Mesenchymal stem cell (in vitro differentiated cells and primary cell): ENCODE results near the gene PAX5.

Source experiments
- DNase-seq: peaks from one replicate; pipeline ENCODE4 v3.0.0-alpha.2; 2013
- H2AFZ ChIP-seq: one replicate; pipeline ENCODE4 v1.6.1; 2013; ENCODE audit warnings: low read depth, mild to moderate bottlenecking, control low read depth, inconsistent platforms, low read length, moderate library complexity
- H2AK5ac ChIP-seq: 2 replicates; pipeline ENCODE4 v1.6.1; 2013; ENCODE audit warnings: low read length, moderate library complexity, mild to moderate bottlenecking, inconsistent platforms; ENCODE audit not compliant: severe bottlenecking
- H2BK120ac ChIP-seq: one replicate; pipeline ENCODE4 v1.6.1; 2013; ENCODE audit warnings: low read depth, mild to moderate bottlenecking, inconsistent platforms, low read length, moderate library complexity
- H2BK12ac ChIP-seq, 2 experiments: one replicate each; pipeline ENCODE4 v1.6.1; 2013; ENCODE audit warnings: inconsistent platforms in 2 of 2, low read length in 2 of 2, mild to moderate bottlenecking in 2 of 2, moderate library complexity in 2 of 2, control low read depth in 1 of 2
- H2BK15ac ChIP-seq: one replicate; pipeline ENCODE4 v1.6.1; 2013; ENCODE audit warnings: mild to moderate bottlenecking, low read depth, inconsistent platforms; ENCODE audit not compliant: poor library complexity, severe bottlenecking
- H2BK5ac ChIP-seq: 2 replicates; pipeline ENCODE4 v1.6.1; 2013; ENCODE audit warnings: low read depth, mild to moderate bottlenecking, low read length, control low read depth, inconsistent platforms; ENCODE audit not compliant: poor library complexity, severe bottlenecking
- H3K14ac ChIP-seq, 2 experiments: one replicate each; pipeline ENCODE4 v1.6.1; 2013; ENCODE audit warnings: inconsistent platforms in 2 of 2, low read length in 2 of 2, control low read depth in 1 of 2, mild to moderate bottlenecking in 1 of 2, moderate library complexity in 1 of 2
- H3K18ac ChIP-seq, 2 experiments: one replicate each; pipeline ENCODE4 v1.6.1; 2013; ENCODE audit warnings: inconsistent platforms in 2 of 2, low read length in 2 of 2, control low read depth in 1 of 2, low read depth in 1 of 2, mild to moderate bottlenecking in 1 of 2
- H3K23ac ChIP-seq, 2 experiments: one replicate each; pipeline ENCODE4 v1.6.1; 2013; ENCODE audit warnings: inconsistent platforms in 2 of 2, low read length in 2 of 2, mild to moderate bottlenecking in 2 of 2, moderate library complexity in 2 of 2, control low read depth in 1 of 2
- H3K27ac ChIP-seq: 2 replicates; pipeline ENCODE4 v1.5.1; 2013; ENCODE audit warnings: mild to moderate bottlenecking, moderate library complexity, low read length, control low read depth, inconsistent platforms; ENCODE audit not compliant: poor library complexity, severe bottlenecking
- H3K27me3 ChIP-seq, 2 experiments: 2 replicates each; pipeline versions ENCODE4 v1.6.1 to v1.7.0; 2013; ENCODE audit warnings: low read length in 2 of 2, mild to moderate bottlenecking in 2 of 2, moderate library complexity in 2 of 2, control low read depth in 1 of 2, inconsistent platforms in 1 of 2; ENCODE audit not compliant: control insufficient read depth in 1 of 2, insufficient read depth in 1 of 2
- H3K36me3 ChIP-seq, 2 experiments: 2 replicates each; pipeline versions ENCODE4 v1.6.1 to v1.7.0; 2013; ENCODE audit warnings: low read length in 2 of 2, control low read depth in 1 of 2, inconsistent platforms in 1 of 2, low read depth in 1 of 2, mild to moderate bottlenecking in 1 of 2; ENCODE audit not compliant: insufficient read depth in 2 of 2, control insufficient read depth in 1 of 2
- H3K4ac ChIP-seq, 2 experiments: one replicate each; pipeline ENCODE4 v1.6.1; 2013; ENCODE audit warnings: inconsistent platforms in 2 of 2, low read length in 2 of 2, mild to moderate bottlenecking in 2 of 2, moderate library complexity in 2 of 2, control low read depth in 1 of 2, low read depth in 1 of 2
- H3K4me1 ChIP-seq: 2 replicates; pipeline ENCODE4 v1.6.1; 2013; ENCODE audit warnings: low read depth, low read length, control low read depth; ENCODE audit not compliant: control insufficient read depth, insufficient read depth
- H3K4me2 ChIP-seq: 2 replicates; pipeline ENCODE4 v1.6.1; 2013; ENCODE audit warnings: low read length, mild to moderate bottlenecking, inconsistent platforms; ENCODE audit not compliant: poor library complexity, severe bottlenecking
- H3K4me3 ChIP-seq, 2 experiments: 2 replicates each; pipeline versions ENCODE4 v1.5.1 to v1.7.0; 2013; ENCODE audit warnings: low read length in 2 of 2, mild to moderate bottlenecking in 2 of 2, control low read depth in 1 of 2, low read depth in 1 of 2; ENCODE audit not compliant: insufficient read depth in 1 of 2
- H3K79me1 ChIP-seq: replicated peaks from 2 replicates; pipeline ENCODE4 v1.6.1; 2013; ENCODE audit warnings: mild to moderate bottlenecking, control low read depth, low read length, inconsistent platforms; ENCODE audit not compliant: poor library complexity, severe bottlenecking
- H3K9ac ChIP-seq: 2 replicates; pipeline ENCODE4 v1.7.0; 2013; ENCODE audit warnings: mild to moderate bottlenecking, low read length, moderate library complexity
- H3K9me3 ChIP-seq: 2 replicates; pipeline ENCODE4 v1.7.0; 2013; ENCODE audit warnings: mild to moderate bottlenecking, low read length; ENCODE audit not compliant: control insufficient read depth
- H4K8ac ChIP-seq: one replicate; pipeline ENCODE4 v1.6.1; 2013; ENCODE audit warnings: inconsistent platforms, mild to moderate bottlenecking, low read length, moderate library complexity
- H4K91ac ChIP-seq: one replicate; pipeline ENCODE4 v1.6.1; 2013; ENCODE audit warnings: mild to moderate bottlenecking, low read length, inconsistent platforms
- WGBS: methylation state at CpG from one replicate; pipeline ENCODE4 v1.1.7; 2013; ENCODE audit warnings: mixed read lengths; 5-methylcytosine and 5-hydroxymethylcytosine counted together

The PAX5 gene

GRCh38 chr9:36822201-36822600, 211.9 kb downstream of the PAX5 start:
- Histone ChIP-seq H3K4me3 (no peak overlapping the region), H2AK5ac (no peak overlapping the region)

GRCh38 chr9:36820392-36820861, 213.6 kb downstream of the PAX5 start:
- H4K91ac ChIP-seq: no peak overlapping the region
- H3K14ac ChIP-seq: no peak overlapping the region
- peaks cover 77 to 87% of the 10 kb centered on the region in 2 experiments for H3K27me3 ChIP-seq
- no peak for DNase-seq
- H3K4me1 ChIP-seq: peaks cover 8% of the 10 kb centered on the region
- no peak overlapping the region for H3K4me3 ChIP-seq
- H2AFZ ChIP-seq: no peak overlapping the region
- no peak overlapping the region for H4K8ac ChIP-seq
- H2AK5ac ChIP-seq: no peak overlapping the region
- H2BK5ac ChIP-seq: no peak overlapping the region
- WGBS: 78% methylated on average over 19 of the region's 21 CpGs
- no peak overlapping the region for H3K4ac ChIP-seq
- no peak overlapping the region for H3K18ac ChIP-seq
- no peaks in the 10 kb centered on the region for H3K9me3 ChIP-seq
- no peak overlapping the region for H3K27ac ChIP-seq
- H3K23ac ChIP-seq: no peak overlapping the region
- no peak overlapping the region for H3K4me2 ChIP-seq
- H2BK12ac ChIP-seq: no peak overlapping the region
- H2BK15ac ChIP-seq: no peak overlapping the region
- H3K36me3 ChIP-seq: no peaks in the 10 kb centered on the region
- no peaks in the 10 kb centered on the region for H3K79me1 ChIP-seq
- no peak overlapping the region for H2BK120ac ChIP-seq
- no peak overlapping the region for H3K9ac ChIP-seq

More at GRCh38 chr9:36822201-36822600, 211.9 kb downstream of the PAX5 start:
- Histone ChIP-seq H2BK120ac (no peak overlapping the region), H3K4me1 (peaks cover 8% of the 10 kb centered on the region), H3K14ac (no peak overlapping the region), H3K36me3 (no peaks in the 10 kb centered on the region), H3K27ac (no peak overlapping the region), H2BK5ac (no peak overlapping the region), H3K9me3 (no peaks in the 10 kb centered on the region), H3K9ac (no peak overlapping the region), H2AFZ (no peak overlapping the region), H2BK15ac (no peak overlapping the region), H2BK12ac (no peak overlapping the region), H3K4me2 (no peak overlapping the region), H3K4ac (no peak overlapping the region), H3K18ac (no peak overlapping the region), H4K8ac (no peak overlapping the region), H4K91ac (no peak overlapping the region), H3K23ac (no peak overlapping the region), H3K79me1 (no peaks in the 10 kb centered on the region), H3K27me3 (peaks cover 77 to 94% of the 10 kb centered on the region in 2 experiments)
- WGBS: 78% methylated on average over 4 of the region's 6 CpGs
- DNase-seq: no peak

GRCh38 chr9:36818965-36819870, 214.8 kb downstream of the PAX5 start:
- Histone ChIP-seq H3K18ac (no peak overlapping the region), H3K4ac (no peak overlapping the region), H3K14ac (no peak overlapping the region), H2AFZ (no peak overlapping the region), H3K27me3 (peaks cover 78 to 83% of the 10 kb centered on the region in 2 experiments), H4K8ac (no peak overlapping the region), H3K9me3 (no peaks in the 10 kb centered on the region), H3K9ac (no peak overlapping the region), H2BK5ac (no peak overlapping the region), H3K23ac (no peak overlapping the region), H2AK5ac (no peak overlapping the region), H3K4me1 (peaks cover 8% of the 10 kb centered on the region), H2BK120ac (no peak overlapping the region), H3K79me1 (no peaks in the 10 kb centered on the region), H2BK12ac (no peak overlapping the region), H3K4me3 (peak overlapping the region in 1 of 2 experiments; percentile 69), H4K91ac (no peak overlapping the region), H3K4me2 (no peak overlapping the region), H3K27ac (no peak overlapping the region), H3K36me3 (no peaks in the 10 kb centered on the region), H2BK15ac (no peak overlapping the region)
- DNase-seq: no peak
- 26% methylated on average over 34 of the region's 35 CpGs for WGBS

GRCh38 chr9:36818242-36818938, 215.7 kb downstream of the PAX5 start:
- Histone ChIP-seq H4K8ac (peak overlapping the region; percentile 62), H3K4me3 (peak overlapping the region in 1 of 2 experiments; percentile 69), H3K9ac (peak overlapping the region; percentile 53), H3K4me2 (peak overlapping the region; percentile 47), H3K27ac (no peak overlapping the region), H4K91ac (no peak overlapping the region), H3K4ac (no peak overlapping the region), H2BK15ac (no peak overlapping the region), H3K27me3 (peaks cover 76 to 80% of the 10 kb centered on the region in 2 experiments), H2BK5ac (no peak overlapping the region), H3K4me1 (peaks cover 8% of the 10 kb centered on the region), H3K9me3 (no peaks in the 10 kb centered on the region), H2AK5ac (no peak overlapping the region), H2AFZ (peak overlapping the region; percentile 36), H2BK120ac (no peak overlapping the region), H3K23ac (peak overlapping the region in 1 of 2 experiments; percentile 46), H3K14ac (peak overlapping the region in 1 of 2 experiments; percentile 53), H2BK12ac (no peak overlapping the region), H3K18ac (peak overlapping the region; percentile 46 to 64), H3K36me3 (no peaks in the 10 kb centered on the region), H3K79me1 (no peaks in the 10 kb centered on the region)
- 6% methylated on average over 32 of the region's 32 CpGs for WGBS
- DNase-seq: peak; percentile 19
